Fibroblast of the aortic adventitia (primary cell): ENCODE results near the gene LRRC23. TPM values are rescaled to one million over a fixed set of nuclear protein-coding genes. Genes with fewer than 3 reads are reported as not detected.

Experiments
- DNase-seq: peaks from one replicate; pipeline ENCODE4 v3.0.0-alpha.2; 2010; ENCODE audit warnings: low read depth
- H3K4me3 ChIP-seq: 2 replicates; pipeline ENCODE4 v1.5.1; 2011; ENCODE audit warnings: low read depth, mild to moderate bottlenecking, control low read depth, low read length, moderate library complexity
- total RNA-seq: library from RNA; depleted of rRNA; stranded (reverse); fragments of >200 nt; gene quantifications from 2 replicates; pipeline ENCODE4 v1.2.3, GENCODE V29; 2012; ENCODE audit warnings: low replicate concordance
- TF ChIP-seq, protein P1 (sequence below): IDR thresholded peaks from 2 replicates; pipeline ENCODE4 v1.5.1; 2011; ENCODE audit warnings: mild to moderate bottlenecking, low read length, control low read depth, inconsistent platforms; ENCODE audit not compliant: insufficient read depth

Gene LRRC23
- total RNA-seq, 1 donor: 7.0 TPM

GRCh38 chr12:6925239-6925539 is 20.6 kb downstream of the LRRC23 start:
- peak overlapping the region; percentile 44 for H3K4me3 ChIP-seq

GRCh38 chr12:6925540-6926279 is 21.1 kb downstream of the LRRC23 start:
- TF ChIP-seq, protein P1, sequence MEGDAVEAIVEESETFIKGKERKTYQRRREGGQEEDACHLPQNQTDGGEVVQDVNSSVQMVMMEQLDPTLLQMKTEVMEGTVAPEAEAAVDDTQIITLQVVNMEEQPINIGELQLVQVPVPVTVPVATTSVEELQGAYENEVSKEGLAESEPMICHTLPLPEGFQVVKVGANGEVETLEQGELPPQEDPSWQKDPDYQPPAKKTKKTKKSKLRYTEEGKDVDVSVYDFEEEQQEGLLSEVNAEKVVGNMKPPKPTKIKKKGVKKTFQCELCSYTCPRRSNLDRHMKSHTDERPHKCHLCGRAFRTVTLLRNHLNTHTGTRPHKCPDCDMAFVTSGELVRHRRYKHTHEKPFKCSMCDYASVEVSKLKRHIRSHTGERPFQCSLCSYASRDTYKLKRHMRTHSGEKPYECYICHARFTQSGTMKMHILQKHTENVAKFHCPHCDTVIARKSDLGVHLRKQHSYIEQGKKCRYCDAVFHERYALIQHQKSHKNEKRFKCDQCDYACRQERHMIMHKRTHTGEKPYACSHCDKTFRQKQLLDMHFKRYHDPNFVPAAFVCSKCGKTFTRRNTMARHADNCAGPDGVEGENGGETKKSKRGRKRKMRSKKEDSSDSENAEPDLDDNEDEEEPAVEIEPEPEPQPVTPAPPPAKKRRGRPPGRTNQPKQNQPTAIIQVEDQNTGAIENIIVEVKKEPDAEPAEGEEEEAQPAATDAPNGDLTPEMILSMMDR: no peak
- peak overlapping the region; percentile 72 for H3K4me3 ChIP-seq
- peak; percentile 97 for DNase-seq

More at GRCh38 chr12:6925239-6925539, 20.6 kb downstream of the LRRC23 start:
- DNase-seq: no peak
- TF ChIP-seq, protein P1: no peak

GRCh38 chr12:6927379-6928021 is 22.9 kb downstream of the LRRC23 start, which contains the start of gene ATN1:
ATN1 (plus strand) TSS chr12:6927959; CDS start chr12:6934002, 6,043 bp downstream.
- H3K4me3 ChIP-seq: peak within 1 kb of the TSS; percentile 86
- TF ChIP-seq, protein P1: no peak
- peak; percentile 80 for DNase-seq

GRCh38 chr12:6928022-6928702 is 23.5 kb downstream of the LRRC23 start:
- no peak for DNase-seq
- H3K4me3 ChIP-seq: peak overlapping the region; percentile 86
- TF ChIP-seq, protein P1: no peak

GRCh38 chr12:6928703-6929407 is 24.2 kb downstream of the LRRC23 start:
- DNase-seq: no peak
- TF ChIP-seq, protein P1: no peak
- H3K4me3 ChIP-seq: peak overlapping the region; percentile 86
